Embryonic facial prominence (tissue), 1 donor: ENCODE measurements around the gene EXOC4.

ENCODE experiments used
- DNase-seq: peaks from one replicate; pipeline ENCODE4 v3.0.0-alpha.2; 2016; ENCODE audit errors: extremely low spot score

Gene EXOC4

GRCh38 chr7:134029743-134030142 is 776.9 kb downstream of the EXOC4 start:
- no peak for DNase-seq

- no peak for DNase-seq
These were observed 777.6 kb downstream of the EXOC4 start for GRCh38 chr7:134030460-134030865.

- no peak for DNase-seq
These were observed 779.1 kb downstream of the EXOC4 start for GRCh38 chr7:134031835-134032617.

GRCh38 chr7:134034652-134035051 is 781.8 kb downstream of the EXOC4 start:
- no peak for DNase-seq

- no peak for DNase-seq
These were observed 785.1 kb downstream of the EXOC4 start for GRCh38 chr7:134037991-134038390.

- DNase-seq, result no peak
These were observed 788.1 kb downstream of the EXOC4 start for GRCh38 chr7:134040988-134041387.

GRCh38 chr7:134041477-134041876 is 788.6 kb downstream of the EXOC4 start:
- DNase-seq, result no peak

GRCh38 chr7:134042307-134042706 is 789.4 kb downstream of the EXOC4 start:
- no peak for DNase-seq

GRCh38 chr7:134044682-134045081 is 791.8 kb downstream of the EXOC4 start:
- DNase-seq, result no peak

- no peak for DNase-seq
These were observed 792.8 kb downstream of the EXOC4 start for GRCh38 chr7:134045716-134046115.

- no peak for DNase-seq
These were observed 793.8 kb downstream of the EXOC4 start for GRCh38 chr7:134046594-134047128.

- DNase-seq, result no peak
These were observed 794.8 kb downstream of the EXOC4 start for GRCh38 chr7:134047675-134048074.

- DNase-seq, result no peak
These were observed 795.3 kb downstream of the EXOC4 start for GRCh38 chr7:134048166-134048565.

GRCh38 chr7:134051020-134051419 is 798.1 kb downstream of the EXOC4 start:
- no peak for DNase-seq

- DNase-seq, result no peak
These were observed 803.9 kb downstream of the EXOC4 start for GRCh38 chr7:134056816-134057215.

GRCh38 chr7:134058521-134058920 is 805.6 kb downstream of the EXOC4 start:
- no peak for DNase-seq

- DNase-seq, result no peak
These were observed 806.1 kb downstream of the EXOC4 start for GRCh38 chr7:134058980-134059379.

- no peak for DNase-seq
These were observed 807.0 kb downstream of the EXOC4 start for GRCh38 chr7:134059921-134060320.

- DNase-seq, result no peak
These were observed 808.0 kb downstream of the EXOC4 start for GRCh38 chr7:134060874-134061273.

GRCh38 chr7:134062460-134062859 is 809.6 kb downstream of the EXOC4 start:
- DNase-seq, result no peak

- no peak for DNase-seq
These were observed 812.5 kb downstream of the EXOC4 start for GRCh38 chr7:134065415-134065814.

GRCh38 chr7:134067164-134067563 is 814.3 kb downstream of the EXOC4 start:
- DNase-seq, result no peak

- no peak for DNase-seq
These were observed 815.8 kb downstream of the EXOC4 start for GRCh38 chr7:134068670-134069069.

GRCh38 chr7:134069187-134069586 is 816.3 kb downstream of the EXOC4 start:
- no peak for DNase-seq
